ENCODE data around the gene SGO1. TPM values are rescaled to one million over a fixed set of nuclear protein-coding genes. Genes with fewer than 3 reads are reported as not detected.

Gene SGO1
- 7.0 and 12.5 TPM in 2 replicates for total RNA-seq

DNA sequence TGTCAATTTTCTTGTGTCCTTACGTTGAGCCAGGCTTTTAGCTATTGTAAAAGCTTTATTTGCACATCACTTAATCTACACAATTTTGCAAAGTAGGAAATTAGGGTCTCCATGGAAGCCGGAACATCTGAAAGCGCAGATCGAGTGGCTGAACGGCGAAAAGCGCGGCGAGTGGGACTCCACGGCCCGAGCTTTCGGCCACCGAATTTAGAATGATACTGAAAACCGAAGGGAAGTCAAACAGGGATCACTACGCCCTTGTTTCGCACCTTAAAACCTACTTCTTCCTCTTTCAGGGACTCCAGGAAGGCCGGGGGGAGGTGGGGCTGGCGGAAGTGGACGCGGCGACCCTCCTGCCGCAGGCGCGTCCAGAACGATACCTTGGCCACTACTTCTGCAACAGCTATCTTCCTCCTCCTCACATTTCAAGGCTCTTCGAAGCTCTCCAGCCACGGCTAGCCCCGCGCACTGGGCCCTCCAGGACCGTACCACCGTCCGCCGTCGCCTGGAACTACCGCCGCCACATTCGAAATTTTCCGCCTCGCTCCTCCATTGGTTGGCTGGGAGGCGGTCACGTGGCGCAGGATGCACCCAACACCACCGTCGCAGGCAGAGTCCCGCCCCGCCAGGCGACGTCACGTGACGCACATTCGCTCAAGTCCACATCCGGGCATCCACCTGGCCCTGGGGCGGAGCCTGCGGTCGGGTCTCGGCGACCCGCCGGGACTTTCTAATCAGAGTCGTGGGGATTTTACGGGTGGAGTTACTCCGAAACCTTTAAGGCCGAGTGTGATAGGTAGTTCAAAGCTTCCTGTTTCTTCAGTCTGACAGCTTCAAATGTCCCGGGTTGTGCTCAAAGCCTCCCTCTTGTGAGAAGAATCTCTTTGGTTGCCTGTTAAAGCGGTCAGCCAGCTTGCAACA, at the start of gene SGO1:
Gene SGO1, minus strand, starts transcription at position 528 of the 921 bp plus-strand sequence. CDS start 2,179 bp downstream, outside the sequence.

Small RNA genes within 50 kb of the gene (small RNA-seq; reads per million reads assigned to genes)
- not detected for gene MIR3135A

Other genes starting within 250 kb of the SGO1 start
- 59.2 and 67.2 TPM in 2 replicates for gene RAB5A, start 239.1 kb downstream of the SGO1 start, total RNA-seq
- gene PP2D1, start 173.9 kb downstream of the SGO1 start, total RNA-seq = not detected in 2 replicates
- 7.3 and 12.1 TPM in 2 replicates for gene KAT2B, start 145.8 kb downstream of the SGO1 start, total RNA-seq